Activated CD4-positive, alpha-beta T cell treated with anti-CD3 and anti-CD28 coated beads, Interleukin-2, amount 10 ng/mL, durations not matched to agents 24 days and 14 days (primary cell): Measurements from ENCODE around the gene CHPF2. TPM values are rescaled to one million over a fixed set of nuclear protein-coding genes. Genes with fewer than 3 reads are reported as not detected.

Experiments
- DNase-seq: peaks from one replicate; pipeline ENCODE4 v3.0.0; 2022
- H3K27ac Mint-ChIP-seq: one replicate; pipeline ENCODE4 v1.8.0; 2022; ENCODE audit warnings: mild to moderate bottlenecking, mixed read lengths
- H3K27me3 Mint-ChIP-seq: one replicate; pipeline ENCODE4 v1.8.0; 2022; ENCODE audit warnings: mixed read lengths
- H3K36me3 Mint-ChIP-seq: one replicate; pipeline ENCODE4 v1.8.0; 2022; ENCODE audit warnings: low read depth, mild to moderate bottlenecking, mixed read lengths
- H3K4me1 Mint-ChIP-seq: one replicate; pipeline ENCODE4 v1.8.0; 2021; ENCODE audit warnings: mixed read lengths
- H3K4me3 Mint-ChIP-seq: one replicate; pipeline ENCODE4 v1.8.0; 2022; ENCODE audit warnings: mild to moderate bottlenecking, moderate library complexity, mixed read lengths
- H3K9me3 Mint-ChIP-seq: one replicate; pipeline ENCODE4 v1.8.0; 2021; ENCODE audit warnings: mixed read lengths
- intact Hi-C: fragments of 100-400 bp; cut with micrococcal nuclease; formaldehyde crosslinking; loops from one replicate; pipeline ENCODE4 v1.15.1; 2023
- total RNA-seq: library from RNA; stranded (reverse); gene quantifications from 2 replicates; pipeline ENCODE4 v1.2.3, GENCODE V29; 2022

The CHPF2 gene
- total RNA-seq, 1 donor from 2014 or later = 46.4 TPM

- intact Hi-C loops = no loop called here
- Mint-ChIP-seq H3K27me3 (peaks cover 5% of the 10 kb centered on the region), H3K4me1 (peaks cover 2% of the 10 kb centered on the region), H3K4me3 (no peak overlapping the region), H3K27ac (no peak overlapping the region), H3K9me3 (no peaks in the 10 kb centered on the region), H3K36me3 (no peaks in the 10 kb centered on the region)
- DNase-seq = no peak
Measured at GRCh38 chr7:151195616-151196450, 36.5 kb upstream of the CHPF2 start.

- H3K4me1 Mint-ChIP-seq = peaks cover 2% of the 10 kb centered on the region
- H3K27me3 Mint-ChIP-seq = peaks cover 13% of the 10 kb centered on the region
- H3K27ac Mint-ChIP-seq = no peak overlapping the region
- no peak overlapping the region for H3K4me3 Mint-ChIP-seq
- no peaks in the 10 kb centered on the region for H3K36me3 Mint-ChIP-seq
- no peaks in the 10 kb centered on the region for H3K9me3 Mint-ChIP-seq
- DNase-seq = no peak
- intact Hi-C loops = no loop called here
Measured at GRCh38 chr7:151197932-151198331, 34.4 kb upstream of the CHPF2 start.

DNA sequence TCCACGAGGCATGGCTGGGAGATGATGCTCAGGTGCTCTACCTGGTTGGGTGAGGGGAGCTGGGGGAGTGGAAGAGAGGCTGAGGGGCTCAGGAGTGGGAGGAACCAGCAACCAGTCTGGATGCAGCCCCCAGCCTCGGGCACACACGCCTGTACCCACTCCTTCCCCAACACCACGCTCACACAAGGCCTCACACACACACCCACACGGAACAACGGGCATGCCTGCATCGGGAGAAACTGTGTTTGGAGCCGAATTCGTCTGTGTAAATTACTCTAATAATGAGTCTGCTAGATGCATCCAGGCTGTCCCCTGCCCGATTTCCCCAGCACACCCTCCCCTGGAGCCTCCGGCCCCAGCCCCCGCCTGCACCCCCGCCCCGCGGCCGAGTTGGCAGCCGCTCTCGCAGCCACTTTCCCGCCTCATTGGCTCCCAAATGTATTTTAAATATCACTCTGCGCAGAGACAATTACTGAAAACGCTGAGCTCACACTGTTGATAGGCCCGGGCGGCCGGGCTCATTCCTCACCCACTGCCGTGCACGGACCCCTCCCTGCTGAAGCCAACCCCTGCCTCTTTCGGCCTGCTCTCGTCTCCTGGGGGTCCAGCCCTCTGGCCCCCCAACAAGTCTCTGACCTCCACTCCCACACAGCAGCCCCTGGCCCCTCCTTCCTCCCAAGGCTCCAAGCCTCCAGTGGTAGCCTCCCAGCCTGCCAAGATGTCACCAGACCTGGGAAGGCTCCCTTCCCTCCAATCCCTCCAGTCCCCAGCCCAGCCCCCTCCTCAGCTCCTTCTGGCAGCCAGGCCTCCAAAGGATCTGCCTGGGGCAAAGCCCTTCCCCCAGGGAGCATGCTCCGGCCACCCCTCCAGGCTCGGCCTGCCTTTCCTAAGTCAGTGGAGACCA lies 33.1 kb upstream of the CHPF2 start:
- no peaks in the 10 kb centered on the region for H3K9me3 Mint-ChIP-seq
- no peak overlapping the region for H3K4me3 Mint-ChIP-seq
- H3K36me3 Mint-ChIP-seq = no peaks in the 10 kb centered on the region
- DNase-seq = no peak
- no peak overlapping the region for H3K27ac Mint-ChIP-seq
- H3K4me1 Mint-ChIP-seq = peaks cover under 1% of the 10 kb centered on the region
- H3K27me3 Mint-ChIP-seq = peaks cover 14% of the 10 kb centered on the region
- intact Hi-C loops = no loop called here

GRCh38 chr7:151201344-151201743 lies 30.9 kb upstream of the CHPF2 start:
- intact Hi-C loops = no loop called here
- DNase-seq = no peak
- Mint-ChIP-seq H3K27ac (no peak overlapping the region), H3K9me3 (no peaks in the 10 kb centered on the region), H3K4me3 (no peak overlapping the region), H3K36me3 (no peaks in the 10 kb centered on the region), H3K4me1 (no peaks in the 10 kb centered on the region), H3K27me3 (peaks cover 12% of the 10 kb centered on the region)

DNA sequence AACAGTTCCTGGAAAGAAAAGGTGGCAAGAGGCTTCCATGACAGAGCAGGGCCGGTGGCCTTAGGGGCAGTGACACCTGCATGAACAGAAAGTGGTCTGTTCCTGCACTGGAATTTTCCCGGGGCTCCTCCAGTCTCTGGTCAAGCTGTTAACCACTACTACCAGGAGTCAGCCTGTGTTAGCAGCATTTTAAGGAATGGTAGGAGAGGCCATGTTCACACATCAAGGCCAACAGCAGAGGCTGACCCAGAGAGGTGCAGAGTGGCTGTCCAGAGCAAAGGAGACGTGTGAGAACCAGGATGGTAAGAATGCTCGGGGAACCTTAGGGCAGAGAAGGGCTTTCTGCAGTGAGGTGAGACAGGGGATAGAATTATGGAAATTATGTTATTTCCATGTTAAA lies 30.5 kb upstream of the CHPF2 start:
- intact Hi-C loops = no loop called here
- peaks cover 2% of the 10 kb centered on the region for H3K4me1 Mint-ChIP-seq

DNA sequence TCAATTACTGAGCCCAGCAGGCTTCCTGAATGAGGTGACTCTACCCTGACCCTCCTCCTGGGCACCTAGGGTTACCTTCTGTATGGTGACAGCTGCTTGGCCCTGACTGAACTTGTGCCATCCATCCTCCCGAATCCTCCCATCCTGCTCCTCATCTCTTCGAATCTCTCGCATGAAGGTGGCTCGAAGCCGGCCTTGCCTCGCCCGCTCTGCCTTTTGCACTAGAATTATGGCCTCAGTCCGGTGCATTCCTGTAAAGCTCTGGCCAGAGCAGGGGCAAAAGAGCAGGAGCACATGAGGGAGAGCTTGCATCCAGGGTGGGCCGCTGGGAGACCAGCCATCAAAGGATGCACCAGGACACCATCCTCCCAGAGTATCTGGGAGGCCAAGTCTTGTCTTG lies 29.4 kb upstream of the CHPF2 start:
- H3K9me3 Mint-ChIP-seq = no peaks in the 10 kb centered on the region
- peaks cover 13% of the 10 kb centered on the region for H3K4me1 Mint-ChIP-seq
- H3K36me3 Mint-ChIP-seq = no peaks in the 10 kb centered on the region

More for the DNA sequence above, 30.5 kb upstream of the CHPF2 start:
- H3K4me3 Mint-ChIP-seq = no peak overlapping the region
- H3K27me3 Mint-ChIP-seq = peaks cover 12% of the 10 kb centered on the region
- DNase-seq = no peak
- no peak overlapping the region for H3K27ac Mint-ChIP-seq
- H3K36me3 Mint-ChIP-seq = no peaks in the 10 kb centered on the region
- no peaks in the 10 kb centered on the region for H3K9me3 Mint-ChIP-seq

DNA sequence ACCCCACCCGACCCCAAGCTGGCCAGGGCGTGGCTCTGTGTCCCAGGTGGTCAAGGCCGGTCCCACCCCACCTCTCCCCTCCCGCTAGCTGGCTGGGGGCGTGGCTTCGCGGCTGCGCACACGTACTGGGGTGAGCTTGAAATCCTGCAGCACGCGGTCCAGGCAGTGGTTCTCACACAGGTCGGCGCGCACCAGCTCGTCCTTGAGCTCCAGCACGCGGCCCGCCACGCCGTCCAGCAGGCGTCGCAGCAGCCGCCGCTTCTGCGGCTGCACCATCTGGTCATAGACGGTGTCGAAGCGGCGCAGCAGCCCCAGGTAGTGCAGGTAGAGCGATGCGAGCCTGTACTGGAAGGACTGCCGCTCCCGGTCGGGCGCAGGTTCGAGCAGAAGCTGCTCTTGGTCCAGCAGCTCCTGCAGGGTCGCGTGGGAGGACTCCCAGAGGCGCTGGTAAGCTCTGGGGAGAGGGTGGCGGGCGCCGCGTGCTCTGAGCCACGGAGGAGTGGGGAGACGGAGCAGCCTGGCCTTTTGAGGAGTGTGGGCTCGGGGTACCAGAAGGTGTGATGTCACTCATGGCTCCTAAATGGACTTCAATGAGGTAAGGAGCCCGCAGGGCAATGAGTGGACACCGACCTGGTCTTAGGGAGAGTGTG lies 27.8 kb upstream of the CHPF2 start:
- intact Hi-C loops = no loop called here
- Mint-ChIP-seq H3K36me3 (no peaks in the 10 kb centered on the region), H3K27ac (no peak overlapping the region)

More for the DNA sequence above, 29.4 kb upstream of the CHPF2 start:
- intact Hi-C loops = no loop called here
- DNase-seq = no peak
- Mint-ChIP-seq H3K27ac (no peak overlapping the region), H3K4me3 (no peak overlapping the region), H3K27me3 (peaks cover 12% of the 10 kb centered on the region)

DNA sequence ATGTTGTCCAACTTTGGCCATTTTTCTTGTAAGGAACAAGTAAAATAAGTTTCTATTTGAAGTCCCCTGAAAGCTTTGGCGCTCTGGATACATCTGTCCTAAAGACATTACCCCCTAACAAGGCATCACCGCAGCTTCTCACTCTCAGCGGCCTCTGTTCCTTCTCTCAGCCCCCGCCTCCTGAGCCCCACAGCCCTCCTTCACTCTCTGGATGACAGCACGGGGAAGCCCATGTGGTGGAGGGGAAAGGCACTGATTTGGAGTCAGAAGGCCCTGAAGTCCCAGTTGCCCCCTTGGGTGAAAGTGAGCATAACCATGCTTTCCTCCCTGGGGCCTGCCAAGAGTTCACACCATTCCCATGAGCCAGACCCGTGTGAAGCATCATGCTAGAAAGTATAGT lies 26.6 kb upstream of the CHPF2 start:
- no peak for DNase-seq
- no peak overlapping the region for H3K4me3 Mint-ChIP-seq
- peaks cover 12% of the 10 kb centered on the region for H3K27me3 Mint-ChIP-seq
- no peaks in the 10 kb centered on the region for H3K9me3 Mint-ChIP-seq
- H3K36me3 Mint-ChIP-seq = peaks cover 2% of the 10 kb centered on the region
- H3K4me1 Mint-ChIP-seq = peaks cover 17% of the 10 kb centered on the region
- H3K27ac Mint-ChIP-seq = no peak overlapping the region
- intact Hi-C loops = no loop called here

More for the DNA sequence above, 27.8 kb upstream of the CHPF2 start:
- Mint-ChIP-seq H3K9me3 (no peaks in the 10 kb centered on the region), H3K27me3 (peaks cover 12% of the 10 kb centered on the region), H3K4me3 (no peak overlapping the region), H3K4me1 (peaks cover 17% of the 10 kb centered on the region)
- no peak for DNase-seq

DNA sequence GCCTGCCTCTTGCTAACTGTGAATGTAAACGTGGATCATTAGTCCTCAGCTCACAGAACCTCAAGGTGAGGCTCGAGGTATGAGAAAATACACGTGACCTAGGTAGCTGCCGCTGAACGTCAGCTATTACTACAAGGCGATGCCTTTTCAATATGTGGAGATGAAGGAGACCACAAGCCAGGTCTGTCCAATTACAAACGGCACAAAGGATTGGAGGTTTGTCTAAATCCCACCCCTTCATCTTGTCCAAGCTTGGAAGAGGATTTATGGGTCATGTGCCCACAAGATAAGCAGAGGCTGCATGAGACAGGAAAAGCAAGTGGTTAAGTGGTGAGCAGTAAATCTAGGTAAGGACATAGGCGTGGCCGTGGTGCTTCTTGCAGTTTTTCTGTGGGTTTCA lies 25.4 kb upstream of the CHPF2 start:
- Mint-ChIP-seq H3K4me1 (peaks cover 17% of the 10 kb centered on the region), H3K27me3 (peaks cover 7% of the 10 kb centered on the region), H3K4me3 (peak overlapping the region; percentile 44), H3K36me3 (peaks cover 5% of the 10 kb centered on the region), H3K27ac (no peak overlapping the region), H3K9me3 (no peaks in the 10 kb centered on the region)
- peak; percentile 69 for DNase-seq
- intact Hi-C loops = no loop called here

DNA sequence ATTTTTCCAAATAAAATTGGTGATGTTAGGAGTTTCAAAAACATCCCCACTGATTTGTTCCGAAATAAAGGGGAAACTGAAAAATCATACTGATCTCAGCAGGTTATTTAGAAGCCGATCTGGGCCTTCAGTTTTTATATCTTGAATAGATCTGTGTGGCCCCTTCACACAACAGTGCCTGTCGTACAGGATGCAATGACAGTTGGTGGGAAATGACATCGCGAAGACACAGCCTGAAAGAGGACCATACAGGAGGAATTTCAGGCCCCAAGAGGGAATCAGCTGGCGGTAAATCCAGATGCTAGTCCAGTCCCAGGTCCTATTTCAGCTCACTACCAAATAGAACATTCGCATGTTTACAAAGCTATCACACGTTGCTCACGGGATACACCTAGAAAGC lies 25.0 kb upstream of the CHPF2 start:
- Mint-ChIP-seq H3K36me3 (peaks cover 6% of the 10 kb centered on the region), H3K9me3 (no peaks in the 10 kb centered on the region), H3K27ac (no peak overlapping the region), H3K27me3 (peaks cover 7% of the 10 kb centered on the region), H3K4me1 (peaks cover 17% of the 10 kb centered on the region), H3K4me3 (peak overlapping the region; percentile 44)
- peak; percentile 64 for DNase-seq
- intact Hi-C loops = no loop called here

GRCh38 chr7:151207804-151208203 lies 24.5 kb upstream of the CHPF2 start:
- peaks cover 10% of the 10 kb centered on the region for H3K36me3 Mint-ChIP-seq
- DNase-seq = no peak
- intact Hi-C loops = no loop called here
- H3K4me1 Mint-ChIP-seq = peaks cover 17% of the 10 kb centered on the region
- peaks cover 6% of the 10 kb centered on the region for H3K27me3 Mint-ChIP-seq
- no peak overlapping the region for H3K27ac Mint-ChIP-seq
- H3K4me3 Mint-ChIP-seq = peak overlapping the region; percentile 44
- no peaks in the 10 kb centered on the region for H3K9me3 Mint-ChIP-seq

DNA sequence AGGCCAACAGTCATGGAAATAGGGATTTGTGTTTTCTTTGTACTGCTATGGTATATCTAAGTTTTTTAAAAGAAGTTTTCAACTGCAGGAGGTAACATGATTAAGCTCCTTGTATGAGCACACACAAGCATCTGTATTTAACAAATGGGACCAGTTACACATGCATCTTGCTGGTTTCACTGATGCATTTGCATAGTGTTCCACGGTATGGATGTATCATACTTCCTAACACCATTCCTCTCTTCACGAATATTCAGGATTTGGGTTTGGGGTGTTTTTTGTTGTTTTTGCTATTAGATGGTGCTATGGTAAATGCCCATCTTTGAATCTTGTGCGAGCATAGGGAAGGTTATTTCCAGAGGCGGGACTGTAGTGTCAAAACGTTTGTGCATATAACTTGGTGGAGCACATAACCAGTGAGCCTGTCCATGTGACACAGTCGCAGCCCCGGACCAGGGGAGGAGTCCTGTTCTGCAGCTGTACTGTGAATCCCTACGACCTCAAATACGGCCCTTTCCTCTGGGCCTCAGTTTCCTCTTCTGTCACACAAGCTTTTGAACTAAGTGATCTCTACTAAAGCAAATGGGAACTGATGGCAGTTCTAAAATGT lies 23.9 kb upstream of the CHPF2 start:
- Mint-ChIP-seq H3K9me3 (no peaks in the 10 kb centered on the region), H3K27ac (no peak overlapping the region), H3K4me3 (no peak overlapping the region), H3K36me3 (peaks cover 15% of the 10 kb centered on the region), H3K27me3 (peaks cover 4% of the 10 kb centered on the region), H3K4me1 (peaks cover 17% of the 10 kb centered on the region)
- intact Hi-C loops = no loop called here
- DNase-seq = no peak

GRCh38 chr7:151209588-151209987 lies 22.7 kb upstream of the CHPF2 start:
- intact Hi-C loops = no loop called here
- Mint-ChIP-seq H3K4me3 (no peak overlapping the region), H3K9me3 (no peaks in the 10 kb centered on the region), H3K36me3 (peaks cover 24% of the 10 kb centered on the region), H3K27me3 (peaks cover 3% of the 10 kb centered on the region), H3K27ac (no peak overlapping the region), H3K4me1 (peaks cover 17% of the 10 kb centered on the region)
- DNase-seq = no peak
